HG02943 (cell line): ENCODE measurements around the gene FAM171A1.

Source experiments
- ATAC-seq: cut with Tn5 transposase; IDR thresholded peaks from one replicate; pipeline ENCODE4 v1.9.1; 2021; ENCODE audit warnings: mild to moderate bottlenecking, low read depth, moderate library complexity; ENCODE audit not compliant: unreplicated experiment

FAM171A1 gene

GRCh38 chr10:15254808-15255648 lies 116.1 kb downstream of the FAM171A1 start:
- no peak for ATAC-seq

- no peak for ATAC-seq
Observed at GRCh38 chr10:15253951-15254807, 116.9 kb downstream of the FAM171A1 start.

- no peak for ATAC-seq
Observed at GRCh38 chr10:15252396-15252795, 118.7 kb downstream of the FAM171A1 start.

GRCh38 chr10:15251791-15252380 lies 119.2 kb downstream of the FAM171A1 start:
- no peak for ATAC-seq

DNA sequence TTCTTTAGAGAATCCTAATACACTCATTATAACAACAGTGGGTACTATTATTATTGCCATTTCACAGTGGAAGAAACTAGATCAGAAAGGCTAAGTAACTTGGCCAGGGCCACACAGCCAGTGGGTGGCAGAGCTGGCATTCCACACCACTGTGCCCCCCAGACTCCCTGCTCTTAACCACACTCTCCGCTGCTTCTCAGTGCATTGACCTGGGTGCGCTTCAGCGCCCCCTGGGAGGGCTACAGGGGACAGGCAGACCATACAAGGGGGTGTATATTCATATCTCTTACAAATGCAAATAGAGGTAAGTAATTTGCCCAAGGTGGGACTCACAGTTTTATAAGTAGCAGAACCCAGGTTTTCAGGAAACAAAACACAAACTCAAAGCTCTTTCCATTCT lies 125.6 kb downstream of the FAM171A1 start:
- ATAC-seq: no peak

DNA sequence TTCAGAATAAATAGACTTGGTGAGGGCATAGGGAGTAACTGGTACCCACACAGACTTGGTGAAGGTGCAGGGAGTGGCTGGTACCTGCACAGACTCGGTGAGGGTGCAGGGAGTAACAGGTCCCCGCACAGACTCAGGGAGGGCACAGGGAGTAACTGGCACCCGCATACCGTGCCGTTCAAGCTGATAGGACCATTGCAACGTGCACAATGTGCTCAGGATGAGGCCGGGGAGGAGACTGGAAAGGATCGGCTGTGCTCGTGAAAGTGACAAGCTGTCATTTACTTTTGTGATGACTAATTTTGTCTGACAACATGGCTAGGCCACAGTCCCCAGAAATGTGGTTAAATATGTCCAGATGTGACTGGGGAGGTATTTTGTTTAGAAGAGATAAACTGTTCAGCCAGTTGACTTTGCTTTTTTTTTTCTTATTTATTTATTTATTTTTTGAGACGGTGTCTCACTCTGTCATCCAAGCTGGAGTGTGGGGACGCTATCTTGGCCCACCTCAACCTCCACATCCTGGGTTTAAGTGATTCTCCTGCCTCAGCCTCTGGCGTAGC lies 126.4 kb downstream of the FAM171A1 start:
- no peak for ATAC-seq

- no peak for ATAC-seq
Observed at GRCh38 chr10:15242261-15242840, 128.7 kb downstream of the FAM171A1 start.

GRCh38 chr10:15241306-15241705 lies 129.8 kb downstream of the FAM171A1 start:
- ATAC-seq: no peak

DNA sequence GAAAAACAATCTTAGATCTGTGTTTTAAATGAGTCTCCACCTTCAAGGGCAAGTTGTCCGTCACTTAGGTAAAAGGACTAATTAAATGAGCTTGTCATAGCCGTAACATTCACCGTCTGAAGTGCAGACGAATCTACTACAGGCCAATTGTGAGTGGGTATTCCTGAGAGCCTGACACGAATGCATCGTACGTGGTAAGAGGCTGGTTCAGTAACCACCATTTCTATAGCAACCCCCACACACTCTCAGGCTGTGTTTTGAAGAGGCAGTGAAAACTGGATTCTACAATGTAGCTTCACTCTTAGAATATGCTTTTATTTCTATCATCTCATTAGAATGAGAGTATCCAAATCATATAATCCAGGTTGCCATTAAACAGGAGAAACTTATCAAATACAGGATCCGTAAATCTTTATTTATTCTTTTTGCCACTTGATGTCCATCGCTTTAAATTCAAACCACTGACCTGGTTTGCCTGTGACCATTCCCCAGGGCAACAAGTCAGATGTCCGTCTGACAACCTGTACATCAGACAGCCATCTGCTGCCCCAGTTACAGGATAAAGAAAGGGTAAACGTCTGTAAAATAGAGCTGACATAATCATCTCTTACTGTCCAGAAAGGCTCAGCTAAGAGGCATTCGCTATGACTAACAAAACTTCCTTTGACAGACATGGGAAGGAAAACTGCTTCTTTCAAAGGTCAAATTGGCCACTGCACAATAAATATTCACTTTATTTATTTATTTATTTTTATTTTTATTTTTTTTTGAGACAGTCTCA lies 132.3 kb downstream of the FAM171A1 start:
- no peak for ATAC-seq

DNA sequence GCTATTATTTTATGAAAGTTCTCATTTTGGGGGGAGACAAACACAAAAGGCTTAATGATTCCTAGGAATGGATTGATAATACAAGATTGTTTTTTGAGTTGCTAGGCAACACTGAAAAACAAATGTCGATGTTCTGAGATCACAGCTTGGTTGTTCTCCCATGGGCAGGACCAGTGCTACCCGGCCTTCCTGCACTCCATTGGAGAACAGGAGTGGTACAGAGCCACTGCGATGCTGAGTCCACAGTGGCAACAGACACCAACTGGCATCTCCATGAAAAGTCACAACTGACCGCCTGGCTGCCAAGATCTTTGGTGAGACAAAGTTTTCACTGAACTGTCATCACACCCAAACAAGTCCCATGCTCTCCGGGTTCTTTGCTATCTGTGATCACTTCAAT lies 133.7 kb downstream of the FAM171A1 start:
- ATAC-seq: no peak

- no peak for ATAC-seq
Observed at GRCh38 chr10:15236340-15236739, 134.7 kb downstream of the FAM171A1 start.

- ATAC-seq: no peak
Observed at GRCh38 chr10:15232279-15232678, 138.8 kb downstream of the FAM171A1 start.

DNA sequence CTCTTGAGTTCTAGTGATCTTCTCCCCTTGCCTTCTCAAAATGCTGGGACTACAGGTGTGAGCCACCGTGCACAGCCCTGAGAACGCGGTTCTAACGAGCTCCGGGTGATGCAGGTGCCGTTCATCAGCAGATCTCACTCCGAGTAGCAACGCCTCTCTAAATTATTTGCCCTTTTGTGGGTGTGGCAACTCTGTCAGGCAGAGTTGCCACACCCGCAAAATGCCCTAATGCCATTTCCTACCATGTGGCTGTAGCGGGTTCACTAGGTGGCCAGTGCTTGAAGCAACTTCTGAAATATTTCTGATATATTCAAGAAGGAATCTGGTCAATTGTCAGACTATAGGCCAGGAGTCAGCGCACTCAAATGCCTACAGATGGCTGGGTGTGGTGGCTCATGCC lies 139.7 kb downstream of the FAM171A1 start:
- no peak for ATAC-seq

DNA sequence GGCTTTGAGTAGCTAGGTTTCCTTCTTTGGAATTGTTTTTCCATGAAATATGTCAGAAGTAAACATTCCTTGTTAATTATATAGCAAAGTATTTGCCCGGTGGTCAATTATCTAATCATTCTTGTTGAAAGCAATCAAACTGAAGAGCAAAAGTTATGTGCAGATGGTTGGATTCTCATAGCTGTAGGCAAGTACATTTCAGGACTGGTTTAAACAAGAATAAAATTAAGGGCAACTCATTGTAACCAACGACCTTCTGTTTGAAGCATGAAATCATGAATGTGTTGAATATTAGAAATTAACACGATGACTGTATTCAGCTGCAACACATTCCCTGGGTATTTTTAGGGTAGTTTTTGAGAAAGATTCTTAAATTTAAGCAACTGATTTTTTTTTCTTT lies 140.8 kb downstream of the FAM171A1 start:
- ATAC-seq: no peak

GRCh38 chr10:15229268-15229667 lies 141.8 kb downstream of the FAM171A1 start:
- no peak for ATAC-seq

DNA sequence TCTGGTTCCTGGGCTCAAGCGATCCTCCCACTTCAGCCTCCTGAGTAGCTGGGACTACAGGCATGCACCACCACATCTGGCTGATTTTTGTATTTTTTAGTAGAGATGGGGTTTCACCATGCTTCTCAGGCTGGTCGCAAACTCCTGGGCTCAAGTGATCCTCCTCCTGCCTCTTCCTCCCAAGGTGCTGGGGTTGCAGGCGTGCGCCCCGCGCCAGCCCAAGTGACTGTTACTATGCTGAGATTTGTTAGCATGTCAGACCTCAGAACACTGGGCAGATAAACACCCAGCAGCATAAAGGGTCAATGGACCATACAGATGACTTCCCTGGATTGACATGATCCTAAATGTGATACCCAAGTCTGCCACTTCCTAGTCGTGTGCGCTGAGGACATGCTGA lies 142.7 kb downstream of the FAM171A1 start:
- ATAC-seq: no peak

- ATAC-seq: no peak
Observed at GRCh38 chr10:15227611-15228372, 143.3 kb downstream of the FAM171A1 start.

DNA sequence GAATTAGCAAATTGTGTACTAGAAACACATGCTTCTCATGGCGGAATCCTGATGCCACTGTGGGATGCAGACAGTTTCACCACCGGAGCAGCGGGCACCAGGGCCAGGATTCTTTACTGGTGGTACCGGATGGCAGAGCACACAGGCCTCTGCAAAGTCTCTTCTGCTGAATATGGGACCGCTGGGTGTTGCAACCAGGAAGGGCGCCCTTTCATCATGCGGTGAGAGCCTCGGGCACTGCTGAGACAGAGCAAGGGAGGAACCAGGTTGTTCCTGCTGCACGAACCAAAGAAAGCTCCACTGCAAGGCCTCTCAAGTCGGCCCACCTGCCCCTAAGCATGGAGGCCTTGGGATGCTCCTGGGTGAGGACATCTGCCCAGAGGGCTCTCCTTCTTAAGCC lies 145.6 kb downstream of the FAM171A1 start:
- ATAC-seq: no peak

DNA sequence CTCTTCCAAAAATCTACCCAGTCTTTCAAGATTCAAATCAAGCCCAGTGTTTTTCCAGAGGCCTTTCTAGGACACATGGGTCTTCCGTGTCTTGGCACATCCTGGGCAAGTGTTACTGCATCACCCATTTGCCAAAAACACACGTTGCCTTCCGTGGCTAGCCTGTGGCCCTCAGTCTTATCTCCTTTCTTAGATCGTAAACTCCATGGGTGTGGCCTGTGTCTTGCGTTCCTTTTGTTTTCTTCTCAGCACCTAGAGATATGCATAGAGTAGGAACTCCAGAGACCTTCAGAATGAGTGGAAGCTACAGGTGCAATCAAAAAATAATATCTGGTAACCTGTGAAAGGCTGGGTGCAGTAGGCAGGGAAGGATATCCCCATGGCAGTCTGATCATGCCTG lies 146.1 kb downstream of the FAM171A1 start:
- ATAC-seq: no peak
